ENCODE results near the gene NEU2.

DNA sequence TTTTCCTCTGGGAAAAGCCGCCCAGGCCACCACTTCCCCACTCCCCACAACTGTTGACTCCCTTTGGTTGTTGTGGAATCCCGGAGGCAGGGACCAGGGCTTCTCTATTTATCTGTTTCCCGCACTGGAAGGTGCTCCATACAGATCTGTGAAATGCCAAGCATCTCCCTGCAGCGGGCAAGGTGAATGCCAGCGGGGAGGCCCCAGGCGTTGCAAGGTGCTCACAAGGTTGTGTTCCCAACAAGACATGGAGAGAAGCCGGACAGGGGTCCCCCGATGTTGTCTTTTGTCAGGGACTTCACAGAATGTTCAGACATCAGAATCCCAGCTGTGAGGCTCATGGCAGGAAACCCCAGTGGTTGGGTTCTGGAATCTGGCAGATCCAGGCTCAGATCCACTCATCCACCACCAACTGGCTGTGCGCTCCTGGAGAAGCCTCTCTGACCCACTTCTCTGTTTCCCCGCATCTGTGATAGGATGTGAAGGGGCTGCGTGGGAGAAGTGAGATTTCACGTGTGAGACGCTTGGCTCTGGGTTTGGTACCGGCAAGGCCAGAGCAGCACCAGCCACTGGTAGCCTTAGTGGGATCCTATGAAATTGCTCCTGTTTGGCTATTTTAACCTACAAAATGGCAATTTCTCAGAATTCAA, 8.6 kb upstream of the NEU2 start:
- TF ChIP-seq MTA2 (IDR thresholded peaks at IDR 0.05; ENCODE audit: low read depth) (no peak), POLR2A (IDR thresholded peaks at IDR 0.05; ENCODE audit: low read depth, low read length) (no peak), SMAD1 (IDR thresholded peaks at IDR 0.05; ENCODE audit: low read depth, partially characterized antibody) (no peak), SUZ12 (IDR thresholded peaks at IDR 0.05; ENCODE audit: unreplicated experiment) (no peak), TAF1 (IDR thresholded peaks at IDR 0.05; ENCODE audit: borderline replicate concordance, low read depth, low read length) (no peak), HCFC1 (IDR thresholded peaks at IDR 0.05; ENCODE audit: low read length) (no peak)
- TF ChIP-seq, protein P1, sequence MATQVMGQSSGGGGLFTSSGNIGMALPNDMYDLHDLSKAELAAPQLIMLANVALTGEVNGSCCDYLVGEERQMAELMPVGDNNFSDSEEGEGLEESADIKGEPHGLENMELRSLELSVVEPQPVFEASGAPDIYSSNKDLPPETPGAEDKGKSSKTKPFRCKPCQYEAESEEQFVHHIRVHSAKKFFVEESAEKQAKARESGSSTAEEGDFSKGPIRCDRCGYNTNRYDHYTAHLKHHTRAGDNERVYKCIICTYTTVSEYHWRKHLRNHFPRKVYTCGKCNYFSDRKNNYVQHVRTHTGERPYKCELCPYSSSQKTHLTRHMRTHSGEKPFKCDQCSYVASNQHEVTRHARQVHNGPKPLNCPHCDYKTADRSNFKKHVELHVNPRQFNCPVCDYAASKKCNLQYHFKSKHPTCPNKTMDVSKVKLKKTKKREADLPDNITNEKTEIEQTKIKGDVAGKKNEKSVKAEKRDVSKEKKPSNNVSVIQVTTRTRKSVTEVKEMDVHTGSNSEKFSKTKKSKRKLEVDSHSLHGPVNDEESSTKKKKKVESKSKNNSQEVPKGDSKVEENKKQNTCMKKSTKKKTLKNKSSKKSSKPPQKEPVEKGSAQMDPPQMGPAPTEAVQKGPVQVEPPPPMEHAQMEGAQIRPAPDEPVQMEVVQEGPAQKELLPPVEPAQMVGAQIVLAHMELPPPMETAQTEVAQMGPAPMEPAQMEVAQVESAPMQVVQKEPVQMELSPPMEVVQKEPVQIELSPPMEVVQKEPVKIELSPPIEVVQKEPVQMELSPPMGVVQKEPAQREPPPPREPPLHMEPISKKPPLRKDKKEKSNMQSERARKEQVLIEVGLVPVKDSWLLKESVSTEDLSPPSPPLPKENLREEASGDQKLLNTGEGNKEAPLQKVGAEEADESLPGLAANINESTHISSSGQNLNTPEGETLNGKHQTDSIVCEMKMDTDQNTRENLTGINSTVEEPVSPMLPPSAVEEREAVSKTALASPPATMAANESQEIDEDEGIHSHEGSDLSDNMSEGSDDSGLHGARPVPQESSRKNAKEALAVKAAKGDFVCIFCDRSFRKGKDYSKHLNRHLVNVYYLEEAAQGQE (IDR thresholded peaks at IDR 0.05; ENCODE audit: low read depth, low read length), result no peak
- TF ChIP-seq, protein P2, sequence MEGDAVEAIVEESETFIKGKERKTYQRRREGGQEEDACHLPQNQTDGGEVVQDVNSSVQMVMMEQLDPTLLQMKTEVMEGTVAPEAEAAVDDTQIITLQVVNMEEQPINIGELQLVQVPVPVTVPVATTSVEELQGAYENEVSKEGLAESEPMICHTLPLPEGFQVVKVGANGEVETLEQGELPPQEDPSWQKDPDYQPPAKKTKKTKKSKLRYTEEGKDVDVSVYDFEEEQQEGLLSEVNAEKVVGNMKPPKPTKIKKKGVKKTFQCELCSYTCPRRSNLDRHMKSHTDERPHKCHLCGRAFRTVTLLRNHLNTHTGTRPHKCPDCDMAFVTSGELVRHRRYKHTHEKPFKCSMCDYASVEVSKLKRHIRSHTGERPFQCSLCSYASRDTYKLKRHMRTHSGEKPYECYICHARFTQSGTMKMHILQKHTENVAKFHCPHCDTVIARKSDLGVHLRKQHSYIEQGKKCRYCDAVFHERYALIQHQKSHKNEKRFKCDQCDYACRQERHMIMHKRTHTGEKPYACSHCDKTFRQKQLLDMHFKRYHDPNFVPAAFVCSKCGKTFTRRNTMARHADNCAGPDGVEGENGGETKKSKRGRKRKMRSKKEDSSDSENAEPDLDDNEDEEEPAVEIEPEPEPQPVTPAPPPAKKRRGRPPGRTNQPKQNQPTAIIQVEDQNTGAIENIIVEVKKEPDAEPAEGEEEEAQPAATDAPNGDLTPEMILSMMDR (IDR thresholded peaks at IDR 0.05 in 2 of 3, conservative IDR thresholded peaks at IDR 0.05 in 1 of 3; ENCODE audit: control insufficient read depth in 2 of 3, extremely low read depth in 1 of 3, insufficient read depth in 1 of 3, low read depth in 3 of 3, low read length in 3 of 3), result no peak
